Fibroblast of the aortic adventitia (primary cell): ENCODE measurements around the gene SLIT1. TPM values are rescaled to one million over a fixed set of nuclear protein-coding genes. Genes with fewer than 3 reads are reported as not detected.
"Not testable (repeated sequence)": the region's sequence is repeated elsewhere in the genome, so short reads cannot be mapped to it uniquely, and the experiment has no call there.

Source experiments
- DNase-seq: peaks from one replicate; pipeline ENCODE4 v3.0.0-alpha.2; 2010; ENCODE audit warnings: low read depth
- H3K4me3 ChIP-seq: 2 replicates; pipeline ENCODE4 v1.5.1; 2011; ENCODE audit warnings: low read depth, mild to moderate bottlenecking, control low read depth, low read length, moderate library complexity
- total RNA-seq: library from RNA; depleted of rRNA; stranded (reverse); fragments of >200 nt; gene quantifications from 2 replicates; pipeline ENCODE4 v1.2.3, GENCODE V29; 2012; ENCODE audit warnings: low replicate concordance
- TF ChIP-seq, protein P1 (sequence below): IDR thresholded peaks from 2 replicates; pipeline ENCODE4 v1.5.1; 2011; ENCODE audit warnings: mild to moderate bottlenecking, low read length, control low read depth, inconsistent platforms; ENCODE audit not compliant: insufficient read depth

Gene SLIT1
- total RNA-seq, 1 donor = 0.09 TPM

- H3K4me3 ChIP-seq = no peak overlapping the region
- no peak for DNase-seq
- TF ChIP-seq, protein P1, sequence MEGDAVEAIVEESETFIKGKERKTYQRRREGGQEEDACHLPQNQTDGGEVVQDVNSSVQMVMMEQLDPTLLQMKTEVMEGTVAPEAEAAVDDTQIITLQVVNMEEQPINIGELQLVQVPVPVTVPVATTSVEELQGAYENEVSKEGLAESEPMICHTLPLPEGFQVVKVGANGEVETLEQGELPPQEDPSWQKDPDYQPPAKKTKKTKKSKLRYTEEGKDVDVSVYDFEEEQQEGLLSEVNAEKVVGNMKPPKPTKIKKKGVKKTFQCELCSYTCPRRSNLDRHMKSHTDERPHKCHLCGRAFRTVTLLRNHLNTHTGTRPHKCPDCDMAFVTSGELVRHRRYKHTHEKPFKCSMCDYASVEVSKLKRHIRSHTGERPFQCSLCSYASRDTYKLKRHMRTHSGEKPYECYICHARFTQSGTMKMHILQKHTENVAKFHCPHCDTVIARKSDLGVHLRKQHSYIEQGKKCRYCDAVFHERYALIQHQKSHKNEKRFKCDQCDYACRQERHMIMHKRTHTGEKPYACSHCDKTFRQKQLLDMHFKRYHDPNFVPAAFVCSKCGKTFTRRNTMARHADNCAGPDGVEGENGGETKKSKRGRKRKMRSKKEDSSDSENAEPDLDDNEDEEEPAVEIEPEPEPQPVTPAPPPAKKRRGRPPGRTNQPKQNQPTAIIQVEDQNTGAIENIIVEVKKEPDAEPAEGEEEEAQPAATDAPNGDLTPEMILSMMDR = no peak
These were observed 151.5 kb downstream of the SLIT1 start for GRCh38 chr10:97034301-97034700.

- not testable (repeated sequence) for DNase-seq, H3K4me3 ChIP-seq
These were observed 151.9 kb downstream of the SLIT1 start for GRCh38 chr10:97033841-97034240.

DNA sequence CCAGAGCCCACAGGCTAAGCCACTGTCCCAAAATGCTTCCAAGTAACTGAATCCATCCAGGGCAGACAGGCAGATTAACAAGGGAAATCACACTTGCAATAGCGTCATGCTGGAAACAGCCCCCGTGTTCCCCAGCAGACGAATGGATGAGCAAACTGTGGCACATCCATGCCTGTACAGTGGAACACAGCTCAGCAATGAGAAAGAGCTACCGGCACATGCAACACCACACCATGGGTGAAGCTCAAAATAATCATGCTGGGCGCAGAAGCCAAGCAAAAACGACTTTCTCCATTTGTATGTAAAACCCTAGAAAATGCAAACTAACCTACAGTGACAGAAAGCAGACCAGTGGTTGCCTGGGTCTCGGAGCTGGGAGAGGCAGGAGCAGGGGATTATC is 153.1 kb downstream of the SLIT1 start:
- no peak overlapping the region for H3K4me3 ChIP-seq
- TF ChIP-seq, protein P1 = no peak
- DNase-seq = no peak

DNA sequence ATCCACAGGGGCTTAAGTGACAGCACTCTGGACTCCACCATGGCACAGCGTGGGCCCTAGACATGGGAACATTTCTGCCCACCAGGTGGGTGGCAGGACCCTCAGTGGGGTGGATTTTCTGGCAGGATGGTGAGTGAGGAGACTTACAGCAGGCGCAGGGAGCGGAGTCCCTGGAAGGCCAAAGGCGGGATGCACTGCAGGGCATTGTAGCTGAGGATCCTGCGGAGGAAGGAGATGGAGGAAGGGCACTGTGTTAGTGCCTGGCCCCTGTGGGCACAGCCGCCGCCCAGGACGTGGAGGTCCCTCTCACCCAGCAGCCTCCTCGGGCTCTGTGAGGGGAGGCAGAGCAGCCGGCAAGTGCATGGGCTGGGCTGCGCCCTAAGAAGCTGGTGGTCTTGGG is 154.3 kb downstream of the SLIT1 start:
- TF ChIP-seq, protein P1 = no peak
- DNase-seq = no peak
- H3K4me3 ChIP-seq = no peak overlapping the region

DNA sequence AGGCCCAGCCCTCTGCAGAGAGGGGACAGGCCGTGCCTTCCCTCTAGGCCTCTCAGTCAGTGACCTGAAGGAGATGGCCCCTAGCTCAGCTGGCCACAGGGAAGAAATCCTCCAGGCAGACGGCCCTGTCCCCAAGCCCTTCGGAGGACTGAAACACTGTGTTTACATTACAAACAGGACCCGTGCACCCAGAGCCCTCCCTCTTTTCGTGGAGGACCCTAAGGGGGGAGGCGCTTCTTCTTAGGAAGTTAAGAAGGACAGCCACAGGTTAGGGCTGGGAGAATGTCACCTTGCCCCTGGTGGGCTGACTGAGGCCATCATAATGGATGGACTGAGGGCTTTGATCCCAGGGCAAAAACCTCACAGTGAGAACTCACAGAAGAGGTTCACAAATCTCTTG is 154.9 kb downstream of the SLIT1 start:
- TF ChIP-seq, protein P1 = no peak
- no peak overlapping the region for H3K4me3 ChIP-seq
- no peak for DNase-seq

GRCh38 chr10:97029271-97029670 is 156.5 kb downstream of the SLIT1 start:
- H3K4me3 ChIP-seq = no peak overlapping the region
- DNase-seq = no peak
- TF ChIP-seq, protein P1 = no peak

- TF ChIP-seq, protein P1 = no peak
- no peak for DNase-seq
These were observed 157.0 kb downstream of the SLIT1 start for GRCh38 chr10:97028832-97029178.

More at GRCh38 chr10:97028832-97029178, 157.0 kb downstream of the SLIT1 start:
- H3K4me3 ChIP-seq = no peak overlapping the region
